Sciatic nerve (tissue), 2 donors: ENCODE data around the gene TMEM161A. TPM values are rescaled to one million over a fixed set of nuclear protein-coding genes. Genes with fewer than 3 reads are reported as not detected.
A peak's percentile ranks its signal among the peaks of the same experiment; 100 is the strongest.
"Not testable (repeated sequence)": the region's sequence is repeated elsewhere in the genome, so short reads cannot be mapped to it uniquely, and the experiment has no call there.

Experiments used
- ATAC-seq: fragments of 200-7000 bp; cut with Tn5 transposase; one replicate; pipeline ENCODE4 v1.9.1; 2020; ENCODE audit warnings: mild to moderate bottlenecking, moderate library complexity
- DNase-seq: peaks from one replicate; pipeline ENCODE4 v3.0.0-alpha.2; 2020; ENCODE audit warnings: low spot score
- intact Hi-C: fragments of 100-400 bp; cut with DNase I; formaldehyde crosslinking; loops from one replicate; pipeline ENCODE4 v1.14.2; 2022
- total RNA-seq: library from RNA; stranded (reverse); fragmentation: NEBNext Ultra II Directional; extraction: Animal tissue kit (Norgen Biotek cat#: 25700); gene quantifications from one replicate; pipeline ENCODE4 v1.2.1, GENCODE V29; 2021
- donor health status: DM: no; HTN: no; CAD: no.
- donor health status: DM: no; HTN: no; CAD: no.

TMEM161A gene
- total RNA-seq, result 20.7 TPM

DNA sequence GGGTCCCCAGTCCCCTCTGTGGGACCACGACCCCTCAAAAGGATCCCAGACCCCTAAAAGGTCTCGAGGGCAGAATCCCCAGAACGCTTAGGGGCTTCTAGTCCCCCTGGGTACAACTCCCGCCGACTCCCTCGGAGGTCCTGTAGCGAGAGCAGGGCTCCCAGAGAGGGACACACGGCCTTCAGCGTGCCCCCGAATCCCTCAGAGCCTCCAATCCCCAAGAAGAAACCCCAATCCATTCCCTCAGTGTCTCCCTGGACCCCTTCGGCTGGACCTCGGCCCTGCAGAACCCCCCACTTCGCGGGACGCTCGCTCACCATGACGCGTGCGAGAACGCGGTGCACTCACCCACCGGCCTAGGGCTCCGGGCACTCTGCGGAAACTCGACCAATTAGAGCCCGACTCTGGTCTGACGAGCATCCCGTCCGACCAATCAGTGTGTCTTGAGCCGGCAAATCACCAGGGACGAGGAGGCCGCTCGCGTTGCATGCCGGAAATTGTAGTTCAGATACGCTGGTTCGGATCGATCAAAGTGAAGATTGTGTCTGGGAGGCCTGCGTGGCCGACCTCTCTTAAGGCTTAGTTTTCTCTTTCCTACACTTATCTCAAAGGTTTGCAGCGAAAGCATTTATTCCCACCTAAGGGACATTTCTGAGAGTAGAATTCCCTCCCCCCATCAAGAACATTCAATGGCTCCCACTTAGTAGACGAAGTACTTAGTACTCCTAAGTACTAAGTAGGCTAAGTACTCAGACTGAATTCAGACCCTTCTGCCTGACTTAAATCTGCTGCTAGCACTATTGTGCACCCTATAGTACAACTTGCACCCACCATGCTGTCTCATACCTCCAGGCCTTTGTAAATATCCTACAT is at the start of gene TMEM161A:
Gene TMEM161A (minus strand): TSS at position 370 of the 873 bp plus-strand sequence. CDS start 50 bp downstream, at position 320.
- intact Hi-C loops, result no loop called here
- DNase-seq, result peak; percentile 98
- peak; percentile 99 for ATAC-seq

- intact Hi-C loops, result no loop called here
- DNase-seq (no peak), ATAC-seq (no peak)
These were observed 48.5 kb upstream of the TMEM161A start for GRCh38 chr19:19186742-19187141.

DNA sequence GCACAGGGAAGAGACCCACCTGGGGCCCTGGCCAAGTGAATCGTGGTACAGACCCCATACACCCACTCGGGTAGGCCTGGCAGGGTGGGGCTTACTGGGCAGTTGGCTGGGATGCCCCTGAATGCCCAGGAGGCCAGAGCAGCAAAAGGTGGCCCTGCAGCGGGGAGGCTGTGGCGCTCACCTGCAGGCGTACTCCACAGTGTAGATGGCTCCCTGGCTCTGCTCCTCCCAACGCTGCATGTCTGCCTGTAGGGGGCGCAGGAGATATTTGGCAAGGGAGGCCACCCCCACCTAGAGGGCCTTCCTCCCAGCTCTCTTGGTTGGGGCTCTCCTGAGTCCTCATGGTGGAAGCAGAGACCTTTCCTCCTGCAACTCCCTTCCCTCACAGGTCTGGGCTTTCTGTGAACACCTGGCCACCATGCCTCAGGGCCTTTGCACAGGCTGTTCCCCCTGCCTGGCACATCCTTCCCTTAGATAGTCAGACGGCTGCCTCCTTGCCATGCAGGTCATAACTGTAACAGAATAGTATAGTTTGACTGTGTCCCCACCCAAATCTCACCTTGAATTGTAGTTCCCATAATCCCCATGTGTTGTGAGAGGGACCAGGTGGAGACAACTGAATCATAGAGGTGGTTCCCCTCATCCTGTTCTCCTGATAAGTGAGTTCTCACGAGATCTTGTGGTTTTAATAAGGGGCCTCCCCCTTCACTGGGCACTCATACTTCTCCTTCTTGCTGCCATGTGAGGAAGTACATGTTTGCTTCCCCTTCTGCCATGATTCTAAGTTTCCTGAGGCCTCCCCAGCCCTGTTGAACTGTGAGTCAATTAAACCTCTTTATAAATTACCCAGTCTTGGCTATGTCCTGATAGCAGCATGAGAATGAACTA is 47.8 kb upstream of the TMEM161A start:
- ATAC-seq, result no peak
- intact Hi-C loops, result no loop called here
- no peak for DNase-seq

GRCh38 chr19:19181488-19181998 is 43.3 kb upstream of the TMEM161A start:
- DNase-seq, result no peak

DNA sequence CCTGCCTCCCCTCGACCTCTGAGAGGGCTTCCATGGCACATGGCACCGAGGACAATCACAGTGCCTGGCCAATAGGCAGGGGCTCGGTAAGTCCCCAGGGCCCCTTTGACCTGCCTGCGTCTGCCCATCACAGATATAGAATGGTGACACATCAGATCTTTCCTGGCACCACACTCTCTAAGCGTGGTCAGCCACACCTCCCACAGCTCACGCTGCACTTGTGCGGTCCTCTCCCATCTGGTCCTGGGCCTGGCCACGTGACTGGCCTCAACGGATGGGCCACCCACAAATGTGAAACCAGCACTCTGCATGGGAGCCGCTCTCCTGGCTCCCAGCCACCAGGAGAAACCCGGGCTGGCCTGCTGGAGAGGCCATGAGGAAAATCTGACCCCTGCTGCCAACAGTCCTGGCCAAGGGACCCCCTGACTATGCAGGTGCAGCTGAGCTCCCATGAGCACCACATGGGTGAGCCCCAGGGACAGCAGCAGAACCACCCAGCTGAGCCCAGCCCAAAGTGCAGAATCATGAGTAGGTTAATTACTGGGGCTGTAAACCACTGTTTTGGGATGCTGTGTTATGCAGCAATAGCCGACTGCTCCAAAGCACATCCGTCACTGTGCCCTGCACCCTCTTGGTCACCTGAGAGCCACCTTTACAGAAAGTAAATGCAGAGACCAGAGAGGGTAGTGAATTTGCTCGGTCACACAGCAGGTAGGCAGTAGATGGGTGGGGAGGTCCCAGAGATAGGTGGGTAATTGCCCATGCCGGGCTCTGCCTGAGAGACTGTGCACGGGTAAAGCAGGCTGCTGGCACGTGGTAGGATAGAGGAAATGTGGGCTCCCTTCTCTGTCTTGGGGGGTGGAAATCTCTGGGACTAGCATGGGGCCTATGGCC is 41.5 kb upstream of the TMEM161A start:
- no peak for DNase-seq
- intact Hi-C loops, result no loop called here
- no peak for ATAC-seq

More at GRCh38 chr19:19181488-19181998, 43.3 kb upstream of the TMEM161A start:
- intact Hi-C loops, result no loop called here
- peak; percentile 75 for ATAC-seq

- ATAC-seq (no peak), DNase-seq (no peak)
- intact Hi-C loops, result no loop called here
These were observed 38.7 kb upstream of the TMEM161A start for GRCh38 chr19:19176950-19177349.

- intact Hi-C loops, ATAC-seq, DNase-seq: not testable (repeated sequence)
These were observed 35.0 kb upstream of the TMEM161A start for GRCh38 chr19:19173243-19173642.

DNA sequence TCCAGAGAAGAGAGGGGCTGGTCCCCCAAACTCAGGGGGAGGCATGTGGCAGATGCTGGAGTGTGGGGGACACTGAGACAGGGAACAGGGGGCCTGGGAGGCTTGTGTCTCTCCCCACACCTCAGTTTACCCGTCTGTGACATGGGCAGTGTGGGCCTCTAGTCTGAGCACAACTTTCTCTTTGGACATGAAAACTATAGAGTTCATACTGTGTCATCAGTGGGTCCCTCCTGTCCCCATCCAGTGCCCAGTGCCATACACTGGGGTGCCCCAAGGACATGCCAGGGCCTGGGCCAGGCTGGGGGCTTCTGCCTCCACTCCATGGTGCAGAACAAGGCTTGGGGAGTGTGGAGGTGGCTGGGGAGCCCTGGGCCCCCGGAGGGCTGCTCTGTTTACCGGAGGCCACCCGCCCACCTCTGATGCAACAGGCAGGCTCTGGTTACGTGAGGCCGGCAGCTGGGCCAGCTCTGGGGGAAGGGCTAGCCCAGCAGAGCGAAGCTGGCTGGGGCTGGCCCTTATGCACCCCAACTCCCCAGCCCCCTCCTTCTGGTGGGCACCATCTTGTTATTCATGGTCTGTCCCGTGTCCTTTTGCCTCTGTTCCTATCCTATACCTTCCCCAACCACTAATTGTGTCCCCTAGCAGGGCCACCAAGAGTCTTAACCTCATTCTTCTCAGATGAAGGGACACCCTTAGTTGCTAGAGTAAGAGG is 33.7 kb upstream of the TMEM161A start:
- DNase-seq (no peak), ATAC-seq (peak; percentile 60)
- intact Hi-C loops, result no loop called here

GRCh38 chr19:19170873-19171672 is 32.8 kb upstream of the TMEM161A start:
- intact Hi-C loops, result no loop called here
- ATAC-seq (peak; percentile 6), DNase-seq (no peak)

DNA sequence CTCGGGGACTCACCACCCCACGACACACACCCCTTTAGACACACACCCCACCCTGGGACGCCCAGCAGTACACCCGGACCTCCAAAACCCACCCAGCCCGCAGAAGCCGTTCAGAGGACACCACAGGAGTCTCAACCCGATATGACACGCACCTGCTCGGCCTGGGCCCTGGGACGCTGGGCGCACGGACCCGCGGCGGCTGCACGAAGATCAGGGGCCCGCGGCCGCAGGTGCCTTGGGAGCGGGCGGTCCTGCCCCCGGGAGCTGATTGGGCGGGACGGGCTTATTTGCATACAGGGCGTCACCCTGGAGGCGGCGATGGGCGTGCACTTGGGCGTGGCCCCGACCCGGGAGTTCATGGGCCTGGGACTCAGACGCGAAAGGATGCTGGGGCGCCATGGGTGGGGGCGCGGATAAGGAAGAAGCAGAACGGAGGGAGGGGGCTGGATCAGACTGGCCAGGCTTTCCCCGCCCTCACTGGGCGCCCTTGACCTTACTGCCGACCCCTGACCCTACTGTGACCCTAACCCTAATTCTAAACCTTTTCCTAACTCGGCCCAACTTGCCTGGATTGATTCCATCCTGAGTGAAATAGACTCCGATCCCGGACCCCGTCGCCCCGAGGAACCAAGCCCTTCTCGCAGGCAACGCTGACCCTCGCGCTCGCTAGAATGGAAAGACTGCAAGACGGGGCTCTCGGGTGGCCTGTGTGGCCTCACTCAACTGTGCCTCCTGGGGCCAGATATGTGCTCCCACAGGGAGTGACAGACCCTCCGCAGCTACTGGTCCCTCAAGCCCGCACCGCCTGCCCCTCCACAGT is 32.0 kb upstream of the TMEM161A start, which contains the start of gene MEF2B:
Gene MEF2B (minus strand): TSS at position 211 of the 820 bp plus-strand sequence. CDS start 19,528 bp downstream, outside the sequence.
- intact Hi-C loops, result no loop called here
- DNase-seq (peak; percentile 82), ATAC-seq (peak; percentile 87)

- no peak for DNase-seq
- intact Hi-C loops, result no loop called here
- ATAC-seq, result no peak
These were observed 31.2 kb upstream of the TMEM161A start for GRCh38 chr19:19169236-19170052.

DNA sequence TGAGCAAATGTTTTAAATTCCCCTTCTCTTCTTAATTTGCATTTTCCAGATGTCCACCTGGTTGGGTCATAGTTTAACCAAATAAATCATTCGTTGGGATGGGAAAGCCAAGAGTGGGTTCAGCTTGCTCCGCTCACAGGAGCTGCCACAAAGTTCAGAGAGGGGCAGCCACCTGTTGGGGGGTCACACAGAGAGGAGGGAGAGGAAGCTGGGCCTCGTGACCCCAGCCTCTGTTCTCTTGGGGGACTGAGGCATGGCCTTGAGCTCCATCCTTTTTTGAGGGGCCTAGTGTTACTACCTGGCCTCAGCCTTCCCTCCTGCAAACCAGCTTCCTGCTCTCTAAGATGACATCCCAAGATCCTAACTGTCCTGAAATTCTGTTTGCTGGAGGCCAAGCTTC is 29.3 kb upstream of the TMEM161A start:
- ATAC-seq (no peak), DNase-seq (no peak)
- intact Hi-C loops, result no loop called here

DNA sequence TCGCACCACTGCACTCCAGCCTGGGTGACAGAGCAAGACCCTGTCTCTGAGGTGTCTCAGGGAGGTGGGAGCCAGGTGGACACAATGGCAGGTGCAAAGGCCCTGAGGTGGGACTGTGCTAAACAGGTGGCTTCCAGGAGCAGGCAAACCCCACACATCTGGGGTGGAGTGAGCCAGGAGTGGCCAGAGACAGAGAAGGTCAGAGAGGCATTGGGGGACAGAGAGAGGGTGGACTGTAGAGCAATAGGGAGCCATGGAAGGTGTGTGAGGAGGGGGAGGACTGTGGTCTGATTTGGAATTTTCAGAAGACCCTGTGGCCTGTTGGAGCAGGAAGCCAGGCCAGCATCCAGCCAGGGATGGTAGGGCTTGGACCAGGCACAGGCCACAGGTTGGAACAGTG is 27.1 kb upstream of the TMEM161A start:
- ATAC-seq, result no peak
- intact Hi-C loops, result no loop called here
- DNase-seq, result no peak

GRCh38 chr19:19162495-19162894 is 24.2 kb upstream of the TMEM161A start:
- intact Hi-C loops, result no loop called here
- ATAC-seq (no peak), DNase-seq (no peak)

- DNase-seq, result no peak
- no peak for ATAC-seq
- intact Hi-C loops, result loop anchor here (1.0 kb wide), 1 partner anchor 38 kb away; no protein-coding TSS in a partner anchor
These were observed 22.3 kb upstream of the TMEM161A start for GRCh38 chr19:19160461-19161035.
